A549 (cell line): ENCODE measurements around the gene SEMA3C. TPM values are rescaled to one million over a fixed set of nuclear protein-coding genes. Genes with fewer than 3 reads are reported as not detected.

Source experiments
- ATAC-seq, 2 experiments: fragments of 200-7000 bp in 1 of 2; fragments of >200 bp in 1 of 2; cut with Nextera tagmentation in 1 of 2; cut with Tn5 transposase in 1 of 2; 3 replicates each; pipeline versions ENCODE4 v1.8.0 to v1.9.1; 2018 to 2020; ENCODE audit warnings: mild to moderate bottlenecking in 1 of 2, moderate library complexity in 1 of 2
- CTCF ChIA-PET: fragments of 300-600 bp; sonication (Branson Sonifier 250); formaldehyde crosslinking; extraction: SDS; loops from one replicate; lab custom pipeline; 2021; ENCODE audit warnings: antibody characterized with exemption, inconsistent platforms; lab: Yijun Ruan, JAX
- POLR2A ChIA-PET: fragments of 350-600 bp; formaldehyde crosslinking; extraction: SDS; loops from one replicate; lab custom pipeline; 2021; ENCODE audit warnings: antibody characterized with exemption, inconsistent platforms; lab: Yijun Ruan, JAX
- DNase-seq, 2 experiments: peaks; one replicate each; pipeline versions ENCODE4 v3.0.0 to v3.0.0-alpha.2; 2011 to 2016; ENCODE audit warnings: low read depth in 1 of 2, low spot score in 1 of 2
- FAIRE-seq: peaks from 2 replicates; lab custom pipeline; 2011; peaks lifted over from hg19 to GRCh38; lab: Jason Lieb, UNC
- H3K27ac ChIP-seq, 2 experiments: fragments of >200 bp; sonication (Bioruptor Twin); formaldehyde crosslinking; 3 replicates each; pipeline ENCODE4 v1.5.1; 2016 to 2017
- H3K4me1 ChIP-seq: fragments of >200 bp; sonication (Bioruptor Twin); formaldehyde crosslinking; 3 replicates; pipeline ENCODE4 v1.6.1; 2016
- H3K4me2 ChIP-seq: fragments of >200 bp; sonication (Bioruptor Twin); formaldehyde crosslinking; 3 replicates; pipeline ENCODE4 v1.6.1; 2016
- H3K4me3 ChIP-seq: fragments of >200 bp; sonication (Bioruptor Twin); formaldehyde crosslinking; 3 replicates; pipeline ENCODE4 v1.5.1; 2016
- H3K9me3 ChIP-seq: fragments of >200 bp; sonication (Bioruptor Twin); formaldehyde crosslinking; 3 replicates; pipeline ENCODE4 v1.6.1; 2016
- ATOH8 ChIP-seq: fragments of 250-450 bp; sonication (Bioruptor Pico); IDR thresholded peaks from 2 replicates; pipeline ENCODE4 v1.5.0; 2020; ENCODE audit warnings: low read depth, mild to moderate bottlenecking, moderate library complexity
- CHD2 ChIP-seq: fragments of 150-350 bp; IDR thresholded peaks from 2 replicates; pipeline ENCODE4 v1.6.1; 2014; ENCODE audit warnings: low read length; ENCODE audit not compliant: partially characterized antibody
- CHD4 ChIP-seq: fragments of 200-600 bp; sonication (generic); IDR thresholded peaks from 2 replicates; pipeline ENCODE4 v1.6.1; 2016; ENCODE audit warnings: antibody characterized with exemption, mild to moderate bottlenecking, borderline replicate concordance
- E2F6 ChIP-seq: IDR thresholded peaks from 2 replicates; pipeline ENCODE4 v1.6.1; 2012; ENCODE audit warnings: low read depth, borderline replicate concordance
- EP300 ChIP-seq, 2 experiments: fragments of >200 bp; sonication (Bioruptor Twin); formaldehyde crosslinking; IDR thresholded peaks; 2 replicates in 1 of 2; 3 replicates in 1 of 2; pipeline ENCODE4 v1.6.1; 2016 to 2017
- FOSL2 ChIP-seq, 2 experiments: fragments of 450-650 bp in 1 of 2; fragments of >200 bp in 1 of 2; sonication (Bioruptor Twin) in 1 of 2; formaldehyde crosslinking; IDR thresholded peaks; 2 replicates each; pipeline versions ENCODE4 v1.5.0 to v1.6.1; 2016 to 2020; ENCODE audit warnings: mild to moderate bottlenecking in 1 of 2, moderate library complexity in 1 of 2
- HDAC2 ChIP-seq: fragments of 200-600 bp; sonication (generic); IDR thresholded peaks from 2 replicates; pipeline ENCODE4 v1.6.1; 2016
- HOXA7 ChIP-seq: fragments of 250-450 bp; sonication (Bioruptor Pico); IDR thresholded peaks from 2 replicates; pipeline ENCODE4 v1.5.0; 2020; ENCODE audit warnings: mild to moderate bottlenecking, moderate library complexity
- HOXB13 ChIP-seq: fragments of 250-450 bp; sonication (Bioruptor Pico); IDR thresholded peaks from 2 replicates; pipeline ENCODE4 v1.5.0; 2020; ENCODE audit warnings: low read depth, mild to moderate bottlenecking, moderate library complexity
- JUN ChIP-seq, 2 experiments: fragments of >200 bp; sonication (Bioruptor Twin); formaldehyde crosslinking; IDR thresholded peaks; 2 replicates in 1 of 2; 3 replicates in 1 of 2; pipeline ENCODE4 v1.6.1; 2016 to 2017
- KDM1A ChIP-seq: fragments of 200-600 bp; sonication (generic); IDR thresholded peaks from 2 replicates; pipeline ENCODE4 v1.6.1; 2016; ENCODE audit warnings: low read depth, mild to moderate bottlenecking
- KDM5A ChIP-seq: fragments of 200-600 bp; sonication (generic); IDR thresholded peaks from 2 replicates; pipeline ENCODE4 v1.6.1; 2016; ENCODE audit warnings: antibody characterized with exemption, mild to moderate bottlenecking
- MYC ChIP-seq: IDR thresholded peaks from 2 replicates; pipeline ENCODE4 v1.6.1; 2012; ENCODE audit warnings: mild to moderate bottlenecking, inconsistent platforms, low read length, improper control_type of control experiment, borderline replicate concordance
- NPAS2 ChIP-seq: fragments of 250-450 bp; sonication (Bioruptor Pico); IDR thresholded peaks from 2 replicates; pipeline ENCODE4 v1.8.0; 2022; ENCODE audit warnings: mild to moderate bottlenecking, moderate library complexity, borderline replicate concordance
- NR3C1 ChIP-seq: fragments of >200 bp; sonication (Bioruptor Twin); formaldehyde crosslinking; IDR thresholded peaks from 3 replicates; pipeline ENCODE4 v1.6.1; 2017
- PHF8 ChIP-seq: fragments of 200-600 bp; sonication (generic); IDR thresholded peaks from 2 replicates; pipeline ENCODE4 v1.6.1; 2016; ENCODE audit warnings: low read depth, mild to moderate bottlenecking, antibody characterized with exemption, moderate library complexity, borderline replicate concordance
- RCOR1 ChIP-seq: fragments of 150-350 bp; IDR thresholded peaks from 2 replicates; pipeline ENCODE4 v1.6.1; 2014; ENCODE audit warnings: antibody characterized with exemption, low read length, low read depth
- RFX5 ChIP-seq: fragments of 450-650 bp; IDR thresholded peaks from 2 replicates; pipeline ENCODE4 v1.7.1; 2014; ENCODE audit warnings: antibody characterized with exemption, mild to moderate bottlenecking, moderate library complexity
- RNF2 ChIP-seq: fragments of 200-600 bp; sonication (generic); IDR thresholded peaks from 2 replicates; pipeline ENCODE4 v1.6.1; 2016; ENCODE audit warnings: low read depth, mild to moderate bottlenecking, antibody characterized with exemption, moderate library complexity, borderline replicate concordance
- SMC3 ChIP-seq: fragments of >200 bp; sonication (Bioruptor Twin); formaldehyde crosslinking; IDR thresholded peaks from 3 replicates; pipeline ENCODE4 v1.6.1; 2018; ENCODE audit warnings: inconsistent platforms
- SREBF2 ChIP-seq: fragments of 450-650 bp; IDR thresholded peaks from 2 replicates; pipeline ENCODE4 v1.6.1; 2014; ENCODE audit warnings: mild to moderate bottlenecking, moderate library complexity
- ZC3H11A ChIP-seq: fragments of 450-650 bp; IDR thresholded peaks from 2 replicates; pipeline ENCODE4 v1.6.1; 2014; ENCODE audit warnings: antibody characterized with exemption, mild to moderate bottlenecking
- WGBS: methylation state at CpG from one replicate; pipeline ENCODE4 v1.1.6; 2017; ENCODE audit errors: missing lambda C conversion rate; 5-methylcytosine and 5-hydroxymethylcytosine counted together
- polyA plus RNA-seq, 4 experiments: library from polyadenylated mRNA; depleted of rRNA in 3 of 4; stranded (reverse); fragments of >200 nt; fragmentation: RNase III in 1 of 4; extraction: RNeasy Plus Mini Kit Qiagen cat#74134 plus additional on column Dnase treatment in 1 of 4; gene quantifications; 2 replicates in 3 of 4; 3 replicates in 1 of 4; pipeline ENCODE4 v1.2.3, GENCODE V29; 2011 to 2017
- TF ChIP-seq, protein P1 (sequence below): IDR thresholded peaks from 2 replicates; pipeline ENCODE4 v1.6.1; 2012

Gene SEMA3C
- polyA plus RNA-seq, 2 of the 4 experiments (the other 2 are of a cell fraction), result 78.1 to 212 TPM

DNA sequence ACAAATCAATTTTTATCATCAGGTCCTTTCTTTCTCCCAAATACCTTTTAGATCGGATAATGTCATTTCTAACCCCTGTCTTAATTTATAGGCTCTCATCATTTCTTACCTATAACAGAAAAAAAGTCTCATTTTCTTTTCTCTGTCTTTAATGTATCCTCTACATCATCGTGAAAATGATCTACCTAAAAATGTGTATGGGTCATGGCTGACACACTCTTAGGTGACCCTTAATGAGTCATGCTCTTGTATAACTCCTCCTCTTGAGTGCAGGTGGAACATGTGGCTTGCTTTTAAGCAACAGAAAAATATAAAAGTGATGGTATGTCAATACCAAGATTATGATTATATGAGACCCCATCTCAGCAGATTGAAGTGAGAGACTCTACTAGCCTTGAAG, 139.4 kb downstream of the SEMA3C start:
- FAIRE-seq, result peak; percentile 23
- H3K4me1 ChIP-seq, result peaks cover 86% of the 10 kb centered on the region
- CTCF ChIA-PET, result no interaction called here

DNA sequence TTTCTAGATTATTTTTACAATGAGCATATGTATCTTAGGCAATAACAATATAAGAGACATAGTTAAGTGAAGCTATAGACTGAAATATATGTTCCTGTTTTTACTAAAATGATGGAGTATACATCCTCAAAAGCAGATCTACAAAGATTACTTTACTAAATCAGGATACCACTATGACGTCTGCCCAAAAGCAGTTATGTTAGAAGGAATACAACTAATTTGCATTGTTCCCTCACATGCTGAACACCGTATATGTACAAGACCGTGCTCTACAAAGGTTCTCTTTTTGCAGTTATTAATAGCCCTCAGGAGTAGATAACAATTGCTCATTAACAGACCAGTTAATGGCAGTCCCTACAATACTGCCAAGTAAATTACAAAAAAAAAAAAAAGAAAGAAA, 143.0 kb downstream of the SEMA3C start:
- 86% methylated on average over 3 of the region's 3 CpGs for WGBS
- peaks cover 86% of the 10 kb centered on the region for H3K4me1 ChIP-seq
- TF ChIP-seq NR3C1 (no peak), ATOH8 (no peak), JUN (IDR thresholded peaks at IDR 0.05) (no peak), RNF2 (no peak), KDM1A (no peak), HOXA7 (CRISPR knock-in tag) (no peak), RFX5 (no peak), SREBF2 (no peak), RCOR1 (no peak), CHD2 (no peak), HOXB13 (CRISPR knock-in tag) (no peak)
- TF ChIP-seq, protein P1, sequence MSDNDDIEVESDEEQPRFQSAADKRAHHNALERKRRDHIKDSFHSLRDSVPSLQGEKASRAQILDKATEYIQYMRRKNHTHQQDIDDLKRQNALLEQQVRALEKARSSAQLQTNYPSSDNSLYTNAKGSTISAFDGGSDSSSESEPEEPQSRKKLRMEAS, result no peak
- ATAC-seq (no peak), FAIRE-seq (peak; percentile 51), DNase-seq (no peak)
- no peak overlapping the region; a peak in 1 of 6 replicates for H3K27ac ChIP-seq
- H3K4me3 ChIP-seq, result no peak overlapping the region
- H3K9me3 ChIP-seq, result no peaks in the 10 kb centered on the region
- no peak overlapping the region for H3K4me2 ChIP-seq
- ChIA-PET POLR2A (no interaction called here), CTCF (no interaction called here)

More for the DNA sequence above, 139.4 kb downstream of the SEMA3C start:
- POLR2A ChIA-PET, result no interaction called here
- Histone ChIP-seq H3K27ac (peak overlapping the region; percentile 41 to 78; a peak in 4 of 6 replicates), H3K4me2 (peak overlapping the region; percentile 49; the same call in 2 of the 3 replicates), H3K4me3 (no peak overlapping the region), H3K9me3 (no peaks in the 10 kb centered on the region)
- DNase-seq (no peak), ATAC-seq (no peak)
- TF ChIP-seq FOSL2 (IDR thresholded peaks at IDR 0.05) (no peak), FOSL2 (CRISPR knock-in tag; IDR thresholded peaks at IDR 0.05) (peak; percentile 38; the same call in 1 of the 2 replicates), RNF2 (no peak)
- 69% methylated on average over 2 of the region's 2 CpGs for WGBS

DNA sequence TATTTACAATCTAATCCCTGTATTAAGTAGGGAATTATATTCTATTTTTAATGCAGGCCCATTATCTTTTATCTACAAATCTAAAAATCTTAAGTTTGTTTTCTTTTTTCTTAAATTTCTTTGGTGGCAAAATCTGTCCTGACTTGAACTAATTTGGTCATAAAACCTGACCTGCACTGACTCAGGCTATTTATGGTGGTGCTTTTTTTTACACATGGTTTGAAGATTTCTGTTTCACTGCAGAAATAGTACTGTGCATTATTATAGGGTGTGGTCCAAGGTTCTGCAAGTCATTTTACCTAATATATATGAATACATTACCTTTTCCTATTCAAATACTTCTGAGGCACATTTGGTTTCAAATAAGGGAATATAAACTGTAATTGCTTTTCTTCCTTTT, 143.4 kb downstream of the SEMA3C start:
- Histone ChIP-seq H3K4me1 (peaks cover 86% of the 10 kb centered on the region), H3K4me2 (no peak overlapping the region), H3K4me3 (no peak overlapping the region), H3K9me3 (no peaks in the 10 kb centered on the region), H3K27ac (peak overlapping the region in 1 of 2 experiments; percentile 27; a peak in 1 of 6 replicates)
- ATAC-seq (no peak), DNase-seq (no peak), FAIRE-seq (no peak)
- POLR2A ChIA-PET, result no interaction called here
- TF ChIP-seq CHD4 (no peak), HOXB13 (CRISPR knock-in tag) (no peak), NPAS2 (CRISPR knock-in tag) (no peak), KDM5A (no peak), SMC3 (no peak), E2F6 (no peak), PHF8 (no peak), KDM1A (no peak), HDAC2 (no peak), EP300 (IDR thresholded peaks at IDR 0.05) (no peak), MYC (no peak), ZC3H11A (no peak)
- CTCF ChIA-PET, result no interaction called here
